SK-N-SH treated with all-trans-retinoic acid at 6 μM for 48 hours (cell line): Measurements from ENCODE around the gene DUSP11.

Experiments
- ATAC-seq: fragments of 200-7000 bp; cut with Tn5 transposase; 3 replicates; pipeline ENCODE4 v1.9.1; 2020; ENCODE audit warnings: mild to moderate bottlenecking, moderate library complexity
- ARNTL ChIP-seq: fragments of 450-650 bp; formaldehyde crosslinking; IDR thresholded peaks from 2 replicates; pipeline ENCODE4 v1.5.0; 2020; ENCODE audit warnings: low read depth, mild to moderate bottlenecking, moderate library complexity, borderline replicate concordance
- BACH2 ChIP-seq: fragments of 250-450 bp; sonication (Bioruptor Pico); IDR thresholded peaks from 2 replicates; pipeline ENCODE4 v1.9.0; 2021; ENCODE audit warnings: mild to moderate bottlenecking, borderline replicate concordance
- CREB5 ChIP-seq: fragments of 250-450 bp; sonication (Bioruptor Pico); IDR thresholded peaks from 2 replicates; pipeline ENCODE4 v1.5.1; 2020; ENCODE audit warnings: low read depth, mild to moderate bottlenecking, moderate library complexity
- CSDC2 ChIP-seq: fragments of 250-450 bp; sonication (Bioruptor Pico); IDR thresholded peaks from 2 replicates; pipeline ENCODE4 v1.5.0; 2020; ENCODE audit warnings: mild to moderate bottlenecking, moderate library complexity
- ISL1 ChIP-seq: fragments of 250-450 bp; sonication (Bioruptor Pico); IDR thresholded peaks from 2 replicates; pipeline ENCODE4 v2.1.2; 2022; ENCODE audit warnings: mild to moderate bottlenecking, moderate library complexity
- OSR1 ChIP-seq: fragments of 250-450 bp; sonication (Bioruptor Pico); IDR thresholded peaks from 2 replicates; pipeline ENCODE4 v1.8.0; 2022; ENCODE audit warnings: moderate library complexity, mild to moderate bottlenecking, inconsistent platforms
- SNAI2 ChIP-seq: fragments of 250-450 bp; sonication (Bioruptor Pico); IDR thresholded peaks from 2 replicates; pipeline ENCODE4 v1.5.0; 2020; ENCODE audit warnings: mild to moderate bottlenecking, moderate library complexity
- TCF4 ChIP-seq: fragments of 250-450 bp; sonication (Bioruptor Pico); IDR thresholded peaks from 2 replicates; pipeline ENCODE4 v1.8.0; 2021; ENCODE audit warnings: mild to moderate bottlenecking, moderate library complexity, borderline replicate concordance
- TOX ChIP-seq: fragments of 250-450 bp; sonication (Bioruptor Pico); IDR thresholded peaks from 2 replicates; pipeline ENCODE4 v1.8.0; 2021; ENCODE audit warnings: mild to moderate bottlenecking, moderate library complexity, borderline replicate concordance
- TSHZ2 ChIP-seq: fragments of 250-450 bp; sonication (Bioruptor Pico); IDR thresholded peaks from 2 replicates; pipeline ENCODE4 v1.5.0; 2020; ENCODE audit warnings: mild to moderate bottlenecking, moderate library complexity
- ZC3H10 ChIP-seq: fragments of 250-450 bp; sonication (Bioruptor Pico); IDR thresholded peaks from 2 replicates; pipeline ENCODE4 v1.5.1; 2021; ENCODE audit warnings: mild to moderate bottlenecking, moderate library complexity
- ZFP30 ChIP-seq: fragments of 450-650 bp; formaldehyde crosslinking; IDR thresholded peaks from 2 replicates; pipeline ENCODE4 v1.5.0; 2022; ENCODE audit warnings: mild to moderate bottlenecking, moderate library complexity
- ZNF565 ChIP-seq: fragments of 450-650 bp; formaldehyde crosslinking; conservative IDR thresholded peaks from 2 replicates; pipeline ENCODE4 v1.5.0; 2020; ENCODE audit warnings: low read depth, mild to moderate bottlenecking, moderate library complexity
- ZNF70 ChIP-seq: fragments of 450-650 bp; formaldehyde crosslinking; IDR thresholded peaks from 2 replicates; pipeline ENCODE4 v1.5.0; 2020; ENCODE audit warnings: mild to moderate bottlenecking, moderate library complexity
- TF ChIP-seq, protein P1 (sequence below): fragments of 250-450 bp; sonication (Bioruptor Pico); IDR thresholded peaks from 2 replicates; pipeline ENCODE4 v1.8.0; 2021; ENCODE audit warnings: low read depth, mild to moderate bottlenecking, moderate library complexity, borderline replicate concordance
- TF ChIP-seq, protein P2 (sequence below): fragments of 250-450 bp; sonication (Bioruptor Pico); IDR thresholded peaks from 2 replicates; pipeline ENCODE4 v1.8.0; 2020; ENCODE audit warnings: mild to moderate bottlenecking, moderate library complexity, borderline replicate concordance

Gene DUSP11

GRCh38 chr2:73716543-73717250 is 63.2 kb downstream of the DUSP11 start:
- peak; percentile 51 for ATAC-seq
- no peak for TF ChIP-seq SNAI2 (CRISPR knock-in tag)
- no peak for TF ChIP-seq OSR1 (CRISPR knock-in tag)
- TF ChIP-seq CREB5 (CRISPR knock-in tag): no peak
- no peak for TF ChIP-seq ZNF565 (CRISPR knock-in tag)
- TF ChIP-seq TSHZ2: no peak
- TF ChIP-seq ZFP30 (CRISPR knock-in tag): no peak
- TF ChIP-seq, protein P1, sequence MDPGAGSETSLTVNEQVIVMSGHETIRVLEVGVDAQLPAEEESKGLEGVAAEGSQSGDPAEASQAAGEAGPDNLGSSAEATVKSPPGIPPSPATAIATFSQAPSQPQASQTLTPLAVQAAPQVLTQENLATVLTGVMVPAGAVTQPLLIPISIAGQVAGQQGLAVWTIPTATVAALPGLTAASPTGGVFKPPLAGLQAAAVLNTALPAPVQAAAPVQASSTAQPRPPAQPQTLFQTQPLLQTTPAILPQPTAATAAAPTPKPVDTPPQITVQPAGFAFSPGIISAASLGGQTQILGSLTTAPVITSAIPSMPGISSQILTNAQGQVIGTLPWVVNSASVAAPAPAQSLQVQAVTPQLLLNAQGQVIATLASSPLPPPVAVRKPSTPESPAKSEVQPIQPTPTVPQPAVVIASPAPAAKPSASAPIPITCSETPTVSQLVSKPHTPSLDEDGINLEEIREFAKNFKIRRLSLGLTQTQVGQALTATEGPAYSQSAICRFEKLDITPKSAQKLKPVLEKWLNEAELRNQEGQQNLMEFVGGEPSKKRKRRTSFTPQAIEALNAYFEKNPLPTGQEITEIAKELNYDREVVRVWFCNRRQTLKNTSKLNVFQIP (CRISPR knock-in tag): no peak
- TF ChIP-seq, protein P2, sequence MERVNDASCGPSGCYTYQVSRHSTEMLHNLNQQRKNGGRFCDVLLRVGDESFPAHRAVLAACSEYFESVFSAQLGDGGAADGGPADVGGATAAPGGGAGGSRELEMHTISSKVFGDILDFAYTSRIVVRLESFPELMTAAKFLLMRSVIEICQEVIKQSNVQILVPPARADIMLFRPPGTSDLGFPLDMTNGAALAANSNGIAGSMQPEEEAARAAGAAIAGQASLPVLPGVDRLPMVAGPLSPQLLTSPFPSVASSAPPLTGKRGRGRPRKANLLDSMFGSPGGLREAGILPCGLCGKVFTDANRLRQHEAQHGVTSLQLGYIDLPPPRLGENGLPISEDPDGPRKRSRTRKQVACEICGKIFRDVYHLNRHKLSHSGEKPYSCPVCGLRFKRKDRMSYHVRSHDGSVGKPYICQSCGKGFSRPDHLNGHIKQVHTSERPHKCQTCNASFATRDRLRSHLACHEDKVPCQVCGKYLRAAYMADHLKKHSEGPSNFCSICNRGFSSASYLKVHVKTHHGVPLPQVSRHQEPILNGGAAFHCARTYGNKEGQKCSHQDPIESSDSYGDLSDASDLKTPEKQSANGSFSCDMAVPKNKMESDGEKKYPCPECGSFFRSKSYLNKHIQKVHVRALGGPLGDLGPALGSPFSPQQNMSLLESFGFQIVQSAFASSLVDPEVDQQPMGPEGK (CRISPR knock-in tag): no peak
- no peak for TF ChIP-seq ZNF70 (CRISPR knock-in tag)
- TF ChIP-seq BACH2 (CRISPR knock-in tag): no peak
- no peak for TF ChIP-seq TCF4
- TF ChIP-seq ISL1 (CRISPR knock-in tag): no peak
- no peak for TF ChIP-seq CSDC2

GRCh38 chr2:73714091-73714490 is 65.8 kb downstream of the DUSP11 start:
- ATAC-seq: no peak
- no peak for TF ChIP-seq TCF4
- TF ChIP-seq TOX: no peak
- no peak for TF ChIP-seq BACH2 (CRISPR knock-in tag)
- no peak for TF ChIP-seq ZC3H10 (CRISPR knock-in tag)
- no peak for TF ChIP-seq ARNTL (CRISPR knock-in tag)
- TF ChIP-seq SNAI2 (CRISPR knock-in tag): no peak
